CD8-positive, alpha-beta memory T cell (primary cell): Measurements from ENCODE around the gene SGMS1. TPM values are rescaled to one million over a fixed set of nuclear protein-coding genes. Genes with fewer than 3 reads are reported as not detected.
A peak's percentile ranks its signal among the peaks of the same experiment; 100 is the strongest.
"Not testable (repeated sequence)": the region's sequence is repeated elsewhere in the genome, so short reads cannot be mapped to it uniquely, and the experiment has no call there.

Experiments used
- CTCF ChIA-PET: fragments of 350-600 bp; sonication (Branson Sonifier 250); formaldehyde crosslinking; loops from one replicate; lab custom pipeline; 2021; ENCODE audit warnings: antibody characterized with exemption; lab: Charles Lee
- POLR2A ChIA-PET: fragments of 350-600 bp; sonication (Branson Sonifier 250); formaldehyde crosslinking; loops from one replicate; lab custom pipeline; 2021; ENCODE audit warnings: antibody characterized with exemption; lab: Charles Lee
- DNase-seq, 5 donors: peaks; one replicate each; pipeline versions ENCODE4 v3.0.0 to v3.0.0-alpha.2; 2020 to 2022; ENCODE audit warnings: mixed read lengths in 1 of 5
- H3K27ac ChIP-seq: one replicate; pipeline ENCODE4 v1.7.0; 2013; ENCODE audit warnings: low read depth, mild to moderate bottlenecking, low read length, moderate library complexity
- H3K27me3 ChIP-seq: 2 replicates; pipeline ENCODE4 v1.7.0; 2013; ENCODE audit warnings: low read length, mild to moderate bottlenecking; ENCODE audit not compliant: insufficient read depth, poor library complexity, severe bottlenecking
- H3K36me3 ChIP-seq: 2 replicates; pipeline ENCODE4 v1.7.0; 2013; ENCODE audit warnings: mild to moderate bottlenecking, low read length, moderate library complexity; ENCODE audit not compliant: insufficient read depth
- H3K4me1 ChIP-seq: 2 replicates; pipeline ENCODE4 v1.7.0; 2013; ENCODE audit warnings: mild to moderate bottlenecking, low read length, moderate library complexity; ENCODE audit not compliant: insufficient read depth
- H3K4me3 ChIP-seq: 2 replicates; pipeline ENCODE4 v1.7.0; 2013; ENCODE audit warnings: mild to moderate bottlenecking, low read length
- H3K9me3 ChIP-seq: 2 replicates; pipeline ENCODE4 v1.7.0; 2013; ENCODE audit warnings: mild to moderate bottlenecking, low read length
- H3K27ac Mint-ChIP-seq, 8 donors: one replicate each; pipeline ENCODE4 v1.8.0; 2020 to 2021; ENCODE audit warnings: mixed read lengths in 8 of 8, mild to moderate bottlenecking in 6 of 8, inconsistent platforms in 3 of 8, moderate library complexity in 3 of 8
- H3K27me3 Mint-ChIP-seq, 2 donors: one replicate each; pipeline ENCODE4 v1.8.0; 2020 to 2021; ENCODE audit warnings: mixed read lengths in 2 of 2, mild to moderate bottlenecking in 1 of 2, moderate library complexity in 1 of 2
- H3K36me3 Mint-ChIP-seq, 3 donors: one replicate each; pipeline ENCODE4 v1.8.0; 2020 to 2021; ENCODE audit warnings: mixed read lengths in 3 of 3, inconsistent platforms in 1 of 3, mild to moderate bottlenecking in 1 of 3
- H3K4me1 Mint-ChIP-seq, 3 donors: one replicate each; pipeline ENCODE4 v1.8.0; 2020 to 2021; ENCODE audit warnings: mixed read lengths in 3 of 3, inconsistent platforms in 1 of 3, mild to moderate bottlenecking in 1 of 3
- H3K4me3 Mint-ChIP-seq, 7 donors: one replicate each; pipeline ENCODE4 v1.8.0; 2020 to 2021; ENCODE audit warnings: mixed read lengths in 7 of 7, mild to moderate bottlenecking in 6 of 7, moderate library complexity in 4 of 7, inconsistent platforms in 2 of 7
- H3K9me3 Mint-ChIP-seq, 5 donors: one replicate each; pipeline ENCODE4 v1.8.0; 2020 to 2022; ENCODE audit warnings: mixed read lengths in 5 of 5, mild to moderate bottlenecking in 3 of 5, moderate library complexity in 2 of 5, inconsistent platforms in 1 of 5
- polyA plus RNA-seq: library from polyadenylated mRNA; unstranded; fragments of 300-500 nt; fragmentation: Illumina TruSeq; gene quantifications from one replicate; pipeline ENCODE4 v1.2.3, GENCODE V29; 2021
- total RNA-seq, 2 experiments: library from RNA; stranded (reverse); gene quantifications; one replicate each; pipeline ENCODE4 v1.2.3, GENCODE V29; 2021

SGMS1 gene
- total RNA-seq (10 to 100 TPM; 13.5 to 14.5 TPM), polyA plus RNA-seq (11.3 TPM)

- Histone ChIP-seq H3K27me3 (no peaks in the 10 kb centered on the region), H3K4me1 (peaks cover 37% of the 10 kb centered on the region), H3K36me3 (no peaks in the 10 kb centered on the region), H3K27ac (peak within 1 kb of the TSS; percentile 100), H3K9me3 (no peaks in the 10 kb centered on the region), H3K4me3 (peak within 1 kb of the TSS; percentile 99)
- ChIA-PET POLR2A (interaction anchor here (0.6 to 5.7 kb wide), 6 partner anchors 13 to 74 kb away, joined by 3 to 53 read pairs (median 5); no protein-coding TSS in a partner anchor), CTCF (interaction anchor here (0.7 to 3.3 kb wide), 10 partner anchors 12 to 256 kb away, joined by 3 to 22 read pairs (median 4); no protein-coding TSS in a partner anchor)
- DNase-seq = peak; percentile 70 to 86 (median 81)
- peak within 1 kb of the TSS; percentile 96 to 100 (median 98) for H3K27ac Mint-ChIP-seq
- peaks cover 42 to 45% (median 42%) of the 10 kb centered on the region in 3 donors for H3K4me1 Mint-ChIP-seq
- H3K27me3 Mint-ChIP-seq = peaks cover 0 to 5% of the 10 kb centered on the region in 2 donors
- no peaks in the 10 kb centered on the region for H3K9me3 Mint-ChIP-seq
- H3K36me3 Mint-ChIP-seq = peaks cover 0 to 20% (median 0%) of the 10 kb centered on the region in 3 donors
- peak within 1 kb of the TSS; percentile 95 to 99 (median 96) for H3K4me3 Mint-ChIP-seq
Observed at GRCh38 chr10:50623663-50624412, at the start of gene SGMS1. TSS of gene SGMS1 (minus strand) at chr10:50623956. CDS start at chr10:50344114, 279,842 bp downstream.

GRCh38 chr10:50672152-50672551 lies 48.4 kb upstream of the SGMS1 start:
- Mint-ChIP-seq H3K4me1 (peaks cover 24 to 30% (median 27%) of the 10 kb centered on the region in 3 donors), H3K4me3 (peak overlapping the region in 6 of 7 donors; percentile 10 to 80 (median 26)), H3K27ac (peak overlapping the region; percentile 87 to 98 (median 92)), H3K36me3 (peaks cover 2 to 14% (median 3%) of the 10 kb centered on the region in 3 donors)
- H3K27me3 ChIP-seq, H3K9me3 Mint-ChIP-seq, H3K4me3 ChIP-seq, CTCF ChIA-PET, H3K36me3 ChIP-seq, H3K27me3 Mint-ChIP-seq, H3K27ac ChIP-seq, POLR2A ChIA-PET, H3K9me3 ChIP-seq: not testable (repeated sequence)
- DNase-seq = peak in 4 of 5 donors; percentile 20 to 69 (median 52)
- H3K4me1 ChIP-seq = peaks cover 11% of the 10 kb centered on the region

GRCh38 chr10:50671645-50672044 lies 47.9 kb upstream of the SGMS1 start:
- H3K27me3 ChIP-seq, POLR2A ChIA-PET, H3K9me3 ChIP-seq, H3K4me3 ChIP-seq, H3K9me3 Mint-ChIP-seq, H3K27ac ChIP-seq, H3K27me3 Mint-ChIP-seq, H3K36me3 ChIP-seq, CTCF ChIA-PET, DNase-seq: not testable (repeated sequence)
- Mint-ChIP-seq H3K4me3 (peak overlapping the region in 4 of 7 donors; percentile 21 to 35 (median 26)), H3K4me1 (peaks cover 24 to 30% (median 27%) of the 10 kb centered on the region in 3 donors), H3K36me3 (peaks cover 2 to 14% (median 3%) of the 10 kb centered on the region in 3 donors), H3K27ac (peak overlapping the region; percentile 87 to 98 (median 92))
- peaks cover 11% of the 10 kb centered on the region for H3K4me1 ChIP-seq

- H3K4me1 Mint-ChIP-seq = peaks cover 24 to 30% (median 27%) of the 10 kb centered on the region in 3 donors
- H3K4me3 Mint-ChIP-seq, H3K9me3 ChIP-seq, POLR2A ChIA-PET, CTCF ChIA-PET, H3K27me3 Mint-ChIP-seq, H3K36me3 ChIP-seq, H3K27me3 ChIP-seq, H3K4me3 ChIP-seq, H3K27ac ChIP-seq, DNase-seq, H3K9me3 Mint-ChIP-seq: not testable (repeated sequence)
- peak overlapping the region in 4 of 8 donors; percentile 28 to 94 (median 81) for H3K27ac Mint-ChIP-seq
- H3K36me3 Mint-ChIP-seq = peaks cover 2 to 14% (median 3%) of the 10 kb centered on the region in 3 donors
- peaks cover 11% of the 10 kb centered on the region for H3K4me1 ChIP-seq
Observed at GRCh38 chr10:50669957-50670356, 46.2 kb upstream of the SGMS1 start.

GRCh38 chr10:50667353-50667752 lies 43.6 kb upstream of the SGMS1 start:
- H3K9me3 ChIP-seq, H3K27me3 ChIP-seq, H3K27me3 Mint-ChIP-seq, DNase-seq, CTCF ChIA-PET, H3K4me1 ChIP-seq, H3K4me3 ChIP-seq, POLR2A ChIA-PET, H3K9me3 Mint-ChIP-seq, H3K4me3 Mint-ChIP-seq, H3K27ac ChIP-seq, H3K36me3 ChIP-seq, H3K36me3 Mint-ChIP-seq: not testable (repeated sequence)
- Mint-ChIP-seq H3K4me1 (peaks cover 14 to 17% (median 15%) of the 10 kb centered on the region in 3 donors), H3K27ac (peak overlapping the region in 1 of 8 donors; percentile 59)

- not testable (repeated sequence) for H3K27ac Mint-ChIP-seq, H3K36me3 ChIP-seq, H3K27me3 Mint-ChIP-seq
Observed at GRCh38 chr10:50662420-50662819, 38.7 kb upstream of the SGMS1 start.

GRCh38 chr10:50661563-50661962 lies 37.8 kb upstream of the SGMS1 start:
- H3K27ac Mint-ChIP-seq, H3K36me3 Mint-ChIP-seq, H3K27ac ChIP-seq, H3K27me3 ChIP-seq, H3K27me3 Mint-ChIP-seq, H3K4me1 ChIP-seq, H3K9me3 Mint-ChIP-seq, H3K36me3 ChIP-seq, H3K4me3 ChIP-seq, DNase-seq, H3K4me3 Mint-ChIP-seq, POLR2A ChIA-PET, H3K9me3 ChIP-seq, CTCF ChIA-PET: not testable (repeated sequence)
- H3K4me1 Mint-ChIP-seq = peaks cover 0 to 26% (median 8%) of the 10 kb centered on the region in 3 donors

More at GRCh38 chr10:50662420-50662819, 38.7 kb upstream of the SGMS1 start:
- POLR2A ChIA-PET, H3K36me3 Mint-ChIP-seq, H3K4me1 ChIP-seq, DNase-seq, H3K27me3 ChIP-seq, CTCF ChIA-PET, H3K9me3 ChIP-seq, H3K9me3 Mint-ChIP-seq, H3K27ac ChIP-seq, H3K4me3 ChIP-seq, H3K4me3 Mint-ChIP-seq: not testable (repeated sequence)
- peaks cover 0 to 26% (median 8%) of the 10 kb centered on the region in 3 donors for H3K4me1 Mint-ChIP-seq
